ENCODE results near the gene TTLL3. TPM values are rescaled to one million over a fixed set of nuclear protein-coding genes. Genes with fewer than 3 reads are reported as not detected.

The TTLL3 gene
- total RNA-seq, 1 donor from 2014 or later = 113 TPM

DNA sequence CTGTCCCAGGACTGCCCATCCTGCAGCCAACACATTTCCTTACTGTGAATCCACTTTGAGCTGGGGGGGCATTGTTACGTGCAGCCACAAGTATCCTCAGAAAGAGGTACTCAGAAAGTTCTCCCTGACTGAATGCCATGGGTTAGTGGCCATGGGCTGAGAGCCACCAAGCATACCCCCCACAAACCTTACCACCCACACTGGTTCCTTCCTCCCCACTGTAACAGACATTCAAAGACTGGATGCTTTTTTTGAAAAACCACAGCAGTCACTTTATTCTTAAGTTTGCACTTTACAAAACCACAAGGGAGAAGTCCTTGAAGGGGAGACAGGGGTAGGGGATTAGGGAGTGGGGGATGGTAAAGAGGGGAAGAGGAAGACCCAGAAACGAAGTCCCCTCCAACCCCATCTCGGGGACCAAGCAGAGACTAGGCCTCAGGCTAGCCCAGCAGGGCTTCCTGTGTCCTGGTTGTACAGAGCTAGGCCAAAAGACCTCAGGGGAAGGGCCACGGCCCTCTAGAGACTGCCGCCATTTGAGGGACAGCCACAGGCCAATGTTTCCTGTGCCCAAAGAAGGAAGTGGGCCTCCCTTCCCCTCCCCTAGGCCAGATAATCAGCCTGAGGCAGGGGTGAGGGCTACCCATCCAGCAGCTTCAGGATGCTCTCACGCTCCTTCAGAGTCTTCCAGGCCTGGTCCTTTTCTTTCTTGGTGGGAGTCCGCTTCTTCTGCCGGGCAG lies 30.2 kb upstream of the TTLL3 start:
- intact Hi-C loops (cut with DNase I) = no loop called here
- peak; percentile 63 for ATAC-seq
- DNase-seq (ENCODE audit: low spot score) = no peak

GRCh38 chr3:9780458-9780812 lies 29.6 kb upstream of the TTLL3 start:
- DNase-seq (ENCODE audit: low spot score) = no peak
- ATAC-seq = peak; percentile 12

DNA sequence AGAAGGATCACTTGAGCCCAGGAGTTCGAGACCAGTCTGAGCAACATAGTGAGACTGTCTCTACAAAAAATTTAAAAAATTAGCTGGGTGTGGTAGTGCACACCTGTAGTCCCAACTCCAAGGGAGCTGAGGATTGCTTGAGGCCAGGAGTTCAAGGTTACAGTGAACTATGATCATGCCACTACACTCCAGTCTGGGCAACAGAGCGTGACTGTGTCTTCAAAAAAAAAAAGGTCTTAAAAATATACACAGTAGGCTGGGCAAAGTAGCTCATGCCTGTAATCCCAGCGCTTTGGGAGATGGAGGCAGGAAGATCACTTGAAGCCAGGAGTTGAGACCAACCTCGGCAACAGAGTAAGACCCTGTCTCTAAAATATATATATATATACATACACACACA lies 29.2 kb upstream of the TTLL3 start:
- ATAC-seq = no peak
- no peak for DNase-seq (ENCODE audit: low spot score)
- intact Hi-C loops (cut with DNase I) = no loop called here

More at GRCh38 chr3:9780458-9780812, 29.6 kb upstream of the TTLL3 start:
- intact Hi-C loops (cut with DNase I) = no loop called here

DNA sequence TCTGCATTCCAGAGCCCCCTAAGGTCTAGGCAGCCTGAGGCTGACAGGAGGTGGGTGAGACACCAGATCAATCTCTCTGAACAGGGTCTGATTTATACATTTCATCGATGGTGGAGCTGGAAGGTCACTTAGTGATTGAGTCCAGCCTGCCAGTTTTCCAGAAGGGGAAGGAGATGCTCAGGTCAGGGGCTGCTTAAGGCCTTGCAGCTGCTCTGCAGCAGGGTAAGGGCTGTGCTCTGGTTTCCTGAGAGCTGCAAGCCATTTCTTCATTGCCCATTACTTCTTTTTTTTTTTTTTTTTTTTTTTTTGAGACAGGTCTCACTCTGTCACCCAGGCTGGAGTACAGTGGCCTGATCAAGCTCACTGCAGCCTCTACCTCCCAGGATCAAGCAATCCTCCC lies 28.5 kb upstream of the TTLL3 start:
- intact Hi-C loops (cut with DNase I) = no loop called here
- no peak for DNase-seq (ENCODE audit: low spot score)
- ATAC-seq = no peak

GRCh38 chr3:9781978-9782603 lies 28.0 kb upstream of the TTLL3 start:
- intact Hi-C loops (cut with DNase I) = no loop called here
- ATAC-seq = no peak
- no peak for DNase-seq (ENCODE audit: low spot score)

DNA sequence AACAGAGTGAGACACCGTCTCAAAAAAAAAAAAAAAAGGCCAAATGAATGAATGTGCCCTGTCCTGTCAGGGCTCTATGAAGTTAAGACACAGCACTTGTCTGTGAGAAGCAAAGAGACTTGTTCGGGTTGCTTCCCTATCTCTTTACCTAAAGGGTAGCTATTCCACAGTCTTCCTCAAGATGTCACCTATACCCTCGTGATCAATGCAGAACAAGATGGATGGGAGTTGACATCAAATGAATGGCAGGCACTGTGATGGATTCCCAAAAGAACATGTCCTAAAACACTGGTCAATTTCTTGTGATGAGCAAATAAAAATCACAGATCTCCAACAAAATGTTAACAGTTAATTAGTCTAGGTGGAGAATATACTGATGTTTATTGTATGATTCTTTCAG lies 27.3 kb upstream of the TTLL3 start:
- ATAC-seq (no peak), DNase-seq (ENCODE audit: low spot score) (no peak)
- intact Hi-C loops (cut with DNase I) = no loop called here

DNA sequence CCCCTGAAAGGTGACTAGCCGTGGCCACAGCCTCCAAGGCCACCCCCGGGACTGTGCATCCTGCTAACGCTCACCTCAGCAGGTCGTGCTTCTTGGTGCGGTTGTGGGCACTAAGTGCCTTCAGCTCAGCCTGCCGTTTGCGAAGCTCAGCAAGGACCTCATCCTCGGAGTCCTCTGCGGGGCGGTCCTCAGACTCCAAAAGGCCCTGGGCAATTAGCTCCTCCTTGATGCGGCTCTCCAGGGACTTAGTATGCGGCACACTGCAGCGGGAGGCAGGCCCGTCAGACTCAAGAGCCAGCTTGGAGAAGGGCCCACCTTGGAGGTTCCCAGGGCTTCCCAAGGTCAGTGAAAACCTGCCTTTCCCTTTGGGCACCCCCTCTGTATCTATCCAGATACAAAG lies 26.1 kb upstream of the TTLL3 start:
- DNase-seq (ENCODE audit: low spot score) (no peak), ATAC-seq (no peak)
- intact Hi-C loops (cut with DNase I) = no loop called here

GRCh38 chr3:9784965-9785364 lies 25.1 kb upstream of the TTLL3 start:
- intact Hi-C loops (cut with DNase I) = no loop called here
- ATAC-seq = no peak
- DNase-seq (ENCODE audit: low spot score) = no peak

GRCh38 chr3:9785602-9786001 lies 24.5 kb upstream of the TTLL3 start:
- DNase-seq (ENCODE audit: low spot score) (no peak), ATAC-seq (no peak)

DNA sequence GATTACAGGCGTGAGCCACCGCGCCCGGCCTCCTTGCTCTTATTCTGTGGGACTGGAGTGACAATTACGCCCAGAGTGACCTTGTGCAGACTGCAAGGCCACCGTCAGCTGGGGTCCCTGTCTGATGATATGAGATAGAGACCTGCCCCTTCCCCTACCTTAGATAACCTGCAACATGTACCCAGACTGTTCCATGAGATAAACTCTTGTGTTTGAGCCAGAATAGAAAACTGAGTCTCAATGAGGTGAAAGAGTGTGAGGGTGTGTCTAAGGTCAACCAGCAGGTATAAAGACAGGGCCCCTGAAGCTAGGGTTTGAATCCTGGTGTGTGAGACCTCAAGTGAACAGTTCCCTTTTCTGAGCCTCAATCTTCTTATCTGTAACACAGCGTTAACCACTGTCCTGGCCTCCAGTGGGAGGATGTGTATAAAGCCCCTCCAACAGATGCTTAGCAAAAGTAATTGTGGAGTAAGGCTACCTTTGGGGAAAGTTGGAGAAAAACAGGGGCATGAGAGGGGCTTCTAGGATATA lies 23.8 kb upstream of the TTLL3 start:
- no peak for ATAC-seq
- intact Hi-C loops (cut with DNase I) = no loop called here

More at GRCh38 chr3:9785602-9786001, 24.5 kb upstream of the TTLL3 start:
- intact Hi-C loops (cut with DNase I) = no loop called here

GRCh38 chr3:9786825-9787669 lies 23.0 kb upstream of the TTLL3 start:
- DNase-seq (ENCODE audit: low spot score) = no peak
- intact Hi-C loops (cut with DNase I) = no loop called here
- ATAC-seq = no peak

More for the DNA sequence above, 23.8 kb upstream of the TTLL3 start:
- no peak for DNase-seq (ENCODE audit: low spot score)

DNA sequence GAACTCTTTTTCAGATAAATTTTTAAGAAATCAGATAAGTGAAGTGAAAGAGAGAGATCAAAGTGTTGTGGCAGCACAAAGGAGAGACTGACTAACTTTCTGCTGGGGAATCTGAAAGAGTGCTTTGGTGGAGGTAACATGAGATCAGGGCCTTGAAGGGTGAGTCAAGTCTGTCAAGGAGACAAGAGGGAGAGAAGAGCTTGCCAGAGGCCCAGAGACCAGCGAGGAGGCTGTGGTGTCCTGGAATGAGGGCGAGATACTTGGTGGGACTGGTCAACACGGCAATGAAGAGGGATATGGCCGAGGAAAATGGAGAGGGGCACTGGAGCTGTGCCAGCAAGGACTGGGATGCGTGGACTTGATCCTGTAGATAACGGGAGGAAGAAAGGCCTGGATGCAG lies 22.3 kb upstream of the TTLL3 start:
- DNase-seq (ENCODE audit: low spot score) (no peak), ATAC-seq (no peak)
- intact Hi-C loops (cut with DNase I) = no loop called here

GRCh38 chr3:9791127-9791526 lies 18.9 kb upstream of the TTLL3 start:
- ATAC-seq (no peak), DNase-seq (ENCODE audit: low spot score) (no peak)
- intact Hi-C loops (cut with DNase I) = no loop called here

DNA sequence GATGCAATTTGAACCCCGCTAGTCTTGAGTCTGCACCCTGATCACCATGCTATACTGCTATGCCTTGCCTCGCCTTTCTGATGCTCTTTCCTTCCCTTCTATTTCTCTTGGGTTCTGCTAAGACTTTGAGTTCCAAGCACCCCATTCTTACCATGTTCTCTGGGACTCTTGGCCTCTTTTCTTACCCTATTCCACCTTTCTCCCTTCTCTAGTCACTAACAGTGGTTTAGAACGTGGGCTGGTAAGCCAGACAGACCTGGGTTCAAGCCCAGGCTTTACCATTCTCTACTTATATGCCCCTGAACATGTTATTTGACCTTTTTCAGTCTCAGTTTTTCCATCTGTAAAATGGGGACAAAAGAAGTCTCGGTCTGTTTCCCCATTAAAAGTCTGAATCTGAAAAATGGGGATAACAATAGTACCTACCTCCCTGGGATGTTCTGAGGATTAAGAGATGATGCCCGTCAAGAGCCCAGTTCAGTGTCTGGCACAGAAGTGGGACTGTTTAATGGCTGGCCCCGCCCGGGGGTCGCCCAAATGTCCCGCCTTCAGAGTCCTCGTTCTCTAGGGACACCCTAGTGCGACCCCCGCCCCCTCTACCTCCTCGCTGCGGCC lies 18.2 kb upstream of the TTLL3 start:
- no peak for ATAC-seq
- no peak for DNase-seq (ENCODE audit: low spot score)
- intact Hi-C loops (cut with DNase I) = no loop called here

- peak; percentile 97 for ATAC-seq
- intact Hi-C loops (cut with DNase I) = no loop called here
- peak; percentile 95 for DNase-seq (ENCODE audit: low spot score)
Observed at GRCh38 chr3:9792405-9793160, 17.5 kb upstream of the TTLL3 start, which contains the start of the genes ARPC4 and TADA3. Gene ARPC4, plus strand, starts transcription at chr3:9793082. Its CDS starts 40 bp downstream, at chr3:9793122. Gene TADA3, minus strand, starts transcription at chr3:9792473. Its CDS starts 1,007 bp downstream, at chr3:9791466.

- peak; percentile 4 for ATAC-seq
- intact Hi-C loops (cut with DNase I) = no loop called here
- no peak for DNase-seq (ENCODE audit: low spot score)
Observed at GRCh38 chr3:9793161-9793781, 16.8 kb upstream of the TTLL3 start.

DNA sequence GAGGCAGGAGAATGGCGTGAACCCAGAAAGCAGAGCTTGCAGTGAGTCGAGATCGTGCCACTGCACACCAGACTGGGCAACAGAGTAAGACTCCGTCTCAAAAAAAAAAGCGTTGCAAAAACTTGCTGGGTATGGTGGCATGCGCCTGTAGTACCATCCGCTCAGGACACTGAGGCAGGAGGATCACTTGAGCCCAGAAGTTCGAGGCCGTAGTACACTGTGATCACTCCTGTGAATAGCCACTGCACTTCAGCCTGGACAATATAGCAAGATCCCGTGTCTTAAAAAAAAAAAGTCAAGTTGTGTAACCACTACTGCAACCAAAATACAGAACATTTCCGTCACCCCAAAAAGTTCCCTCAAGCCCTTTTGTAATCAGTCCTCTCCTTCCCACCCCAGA lies 15.7 kb upstream of the TTLL3 start:
- intact Hi-C loops (cut with DNase I) = no loop called here
- ATAC-seq = no peak
- DNase-seq (ENCODE audit: low spot score) = no peak

DNA sequence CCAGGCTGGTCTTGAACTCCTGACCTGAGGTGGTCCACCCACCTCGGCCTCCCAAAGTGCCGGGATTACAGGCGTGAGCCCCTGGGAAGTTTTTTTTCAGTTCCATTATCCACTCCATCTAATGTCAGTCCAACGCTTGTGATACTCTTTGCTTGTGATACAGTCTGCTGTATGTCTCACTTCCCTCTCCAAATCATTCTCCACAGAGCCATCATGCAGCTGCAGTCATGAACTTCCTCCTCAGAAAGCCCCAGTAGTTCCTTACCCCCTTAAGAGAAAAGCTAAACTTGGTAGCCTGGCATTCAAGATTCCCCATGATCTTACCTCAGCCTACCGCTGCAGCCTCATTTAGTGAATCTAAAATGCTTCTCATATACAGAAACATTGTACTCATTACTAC lies 14.9 kb upstream of the TTLL3 start:
- intact Hi-C loops (cut with DNase I) = no loop called here
- DNase-seq (ENCODE audit: low spot score) (no peak), ATAC-seq (no peak)

Data from sciatic nerve (tissue), 2 donors.